GM19397 (cell line): ENCODE data around the gene SDCCAG8.

Experiments
- ATAC-seq: cut with Tn5 transposase; IDR thresholded peaks from one replicate; pipeline ENCODE4 v1.9.1; 2021; ENCODE audit warnings: mild to moderate bottlenecking, moderate library complexity; ENCODE audit not compliant: unreplicated experiment

Gene SDCCAG8

DNA sequence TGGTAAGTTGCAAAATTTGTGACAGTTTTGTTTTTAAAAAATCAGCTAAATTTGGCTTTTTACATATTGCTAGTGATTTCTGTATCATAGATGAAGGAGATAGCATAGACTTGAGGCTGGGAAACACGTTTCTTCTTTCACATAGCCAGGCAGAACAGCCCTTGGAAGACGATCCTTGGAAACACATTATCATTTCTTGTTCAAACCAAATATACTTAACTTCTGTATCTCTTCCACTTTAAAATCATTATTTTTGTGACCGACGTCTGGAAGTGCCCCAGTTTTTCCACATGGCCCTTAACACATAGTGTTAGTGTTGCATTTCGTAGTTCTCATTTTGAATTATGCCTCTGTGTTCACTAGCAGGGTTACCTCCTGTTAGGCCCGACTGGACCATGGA lies 193.5 kb downstream of the SDCCAG8 start:
- no peak for ATAC-seq

DNA sequence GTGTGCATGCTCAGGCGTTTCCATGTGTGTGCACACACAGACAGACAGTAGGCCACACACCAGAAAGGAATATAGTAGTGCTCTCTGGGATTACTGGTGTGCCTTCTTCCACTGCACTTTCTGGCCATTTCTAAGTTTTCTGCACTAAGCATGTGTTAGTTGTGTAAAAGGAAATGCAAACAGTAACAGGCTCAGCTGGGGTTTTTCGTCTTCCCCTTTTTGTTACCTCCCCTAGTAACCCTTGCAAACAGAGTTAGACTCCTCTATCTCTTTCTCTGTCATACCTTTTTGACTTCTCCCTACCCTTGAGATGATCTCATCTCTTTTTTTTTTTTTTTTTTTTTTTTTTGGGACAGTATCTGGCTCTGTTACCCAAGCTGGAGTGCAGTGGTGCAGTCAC lies 196.3 kb downstream of the SDCCAG8 start:
- no peak for ATAC-seq

DNA sequence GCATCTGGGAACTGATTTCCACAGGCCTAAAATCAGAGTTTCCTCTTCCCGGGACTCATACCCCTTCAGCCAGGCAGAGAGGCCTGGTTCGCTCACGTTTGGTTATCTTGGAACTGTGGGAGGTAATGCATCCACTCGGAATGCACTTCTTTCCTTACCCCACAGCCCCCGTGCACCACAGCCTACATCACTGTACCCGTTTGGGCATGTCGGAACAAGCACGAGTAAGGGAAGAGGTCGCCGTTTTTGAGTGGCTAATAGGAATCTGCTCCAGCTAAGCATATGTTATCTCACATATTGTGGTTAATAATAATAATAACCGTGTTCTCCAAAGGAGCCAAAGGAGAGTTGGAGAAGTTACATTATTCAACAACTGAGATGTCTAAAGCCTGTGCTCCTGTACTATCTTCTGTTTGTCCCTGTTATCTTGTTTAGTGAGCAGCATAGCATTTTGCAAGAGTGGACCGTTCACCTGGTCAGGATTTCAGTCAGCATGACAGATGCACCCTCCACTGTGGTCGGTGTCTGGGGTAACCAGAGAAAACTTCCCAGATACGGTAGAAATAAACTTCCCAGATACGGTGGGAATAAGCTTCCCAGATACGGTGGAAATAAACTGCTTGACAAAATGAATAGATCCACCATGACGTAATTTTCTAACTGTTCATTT lies 198.6 kb downstream of the SDCCAG8 start:
- ATAC-seq = no peak

DNA sequence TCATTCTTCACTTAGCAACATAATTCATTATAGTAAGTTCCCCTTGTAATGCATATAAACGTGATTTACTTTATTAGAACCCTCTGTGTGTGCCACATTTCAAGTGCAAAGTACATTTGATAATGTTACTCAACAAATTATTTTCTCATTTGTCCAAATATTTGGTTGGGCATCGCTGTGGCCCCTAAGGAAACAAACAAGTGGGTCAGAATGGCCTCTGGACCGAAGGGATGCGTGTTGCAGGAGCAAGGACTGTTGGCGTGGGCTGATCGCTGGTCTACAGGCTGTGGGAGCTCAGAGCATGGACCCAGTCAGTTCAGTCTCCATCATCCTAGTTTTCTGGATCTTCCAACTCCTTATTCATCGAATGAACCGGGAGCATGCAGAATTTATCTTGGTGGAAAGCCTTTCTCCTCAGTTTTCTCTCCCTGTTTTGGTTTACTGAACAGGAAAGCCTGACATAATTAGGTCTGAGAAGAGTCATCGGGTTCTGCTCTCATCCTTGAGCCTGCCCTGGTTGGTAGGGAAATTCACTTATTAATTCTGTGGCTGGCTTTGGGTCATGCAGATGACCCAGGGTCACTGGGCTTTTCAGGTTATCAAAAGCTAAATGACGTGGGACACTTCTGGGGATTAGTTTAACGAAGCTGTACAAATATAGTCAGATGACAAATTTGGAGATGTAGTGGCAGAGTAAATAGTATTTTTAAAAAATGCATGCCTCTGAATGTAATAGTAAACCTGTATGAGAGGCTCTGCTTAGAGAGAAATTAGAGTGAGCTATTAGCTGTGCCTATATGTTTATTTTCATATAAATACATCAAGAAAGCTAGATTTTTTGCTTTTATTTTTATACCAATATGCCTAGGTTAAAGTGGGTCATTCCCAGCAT lies 200.2 kb downstream of the SDCCAG8 start:
- no peak for ATAC-seq

DNA sequence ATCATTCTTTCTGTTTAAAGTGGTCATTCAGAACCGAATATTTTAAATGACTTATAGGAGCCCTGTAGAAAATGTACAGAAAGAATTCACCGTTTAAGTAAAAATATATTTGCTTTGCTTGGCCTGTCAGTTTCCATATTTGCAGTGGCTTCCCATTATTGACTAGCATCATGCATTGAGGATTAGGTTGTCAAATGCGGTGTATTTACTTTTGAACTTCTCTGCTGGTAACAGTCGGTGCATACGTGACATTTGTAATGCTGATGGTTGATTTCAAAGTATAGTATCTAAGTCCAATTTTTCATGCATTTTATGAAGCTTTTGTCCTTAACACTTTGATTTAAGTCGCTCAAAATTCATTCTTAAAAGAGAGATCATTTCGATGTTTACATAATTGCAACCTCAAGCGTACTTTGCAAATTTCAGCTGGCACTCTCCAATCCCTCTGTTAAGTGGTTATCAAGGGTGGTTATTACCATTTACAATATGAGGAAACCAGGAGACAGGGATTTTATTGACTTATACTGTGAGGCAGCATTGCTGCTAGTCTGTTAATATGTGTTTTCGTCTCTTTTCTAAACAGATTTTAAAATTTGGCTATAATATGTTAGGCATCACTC lies 201.6 kb downstream of the SDCCAG8 start:
- ATAC-seq = no peak

DNA sequence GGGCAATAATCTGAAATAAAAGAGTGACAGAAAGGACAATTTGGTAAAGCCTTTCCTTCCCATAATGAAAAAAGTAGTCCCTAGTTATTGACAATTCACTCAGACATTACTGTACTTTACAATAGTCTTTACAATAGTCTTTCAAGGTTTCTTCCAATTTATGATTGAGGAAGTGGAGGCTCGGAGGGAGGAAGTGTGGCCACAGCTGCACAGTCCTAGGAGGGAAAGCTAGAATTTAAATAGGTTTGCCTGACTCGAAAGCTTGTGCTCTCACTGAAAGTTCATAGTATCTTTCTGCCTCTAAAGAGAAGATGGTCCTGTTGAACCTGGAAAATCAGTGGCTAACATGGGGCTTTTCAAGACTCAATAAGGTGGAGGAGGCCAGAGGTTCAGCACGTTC lies 203.2 kb downstream of the SDCCAG8 start:
- ATAC-seq = no peak

DNA sequence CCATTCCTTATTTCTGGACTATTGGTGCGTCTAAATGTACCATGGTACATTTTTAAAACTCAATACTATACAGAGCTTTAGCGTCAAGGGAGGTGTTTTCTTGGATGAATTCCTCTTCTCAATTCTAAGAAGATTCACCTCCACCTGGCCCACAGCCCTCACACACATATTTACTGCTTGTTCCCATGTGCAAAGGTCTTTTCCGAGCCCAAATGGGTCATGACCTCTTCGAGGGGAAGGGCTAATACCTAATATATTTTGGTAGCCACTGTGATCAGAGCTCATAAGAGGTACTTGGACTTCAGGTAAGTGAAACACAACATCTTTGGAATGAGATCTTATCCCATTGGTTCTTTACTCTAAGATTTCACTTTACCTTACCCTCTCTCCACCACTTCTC lies 205.9 kb downstream of the SDCCAG8 start:
- no peak for ATAC-seq

DNA sequence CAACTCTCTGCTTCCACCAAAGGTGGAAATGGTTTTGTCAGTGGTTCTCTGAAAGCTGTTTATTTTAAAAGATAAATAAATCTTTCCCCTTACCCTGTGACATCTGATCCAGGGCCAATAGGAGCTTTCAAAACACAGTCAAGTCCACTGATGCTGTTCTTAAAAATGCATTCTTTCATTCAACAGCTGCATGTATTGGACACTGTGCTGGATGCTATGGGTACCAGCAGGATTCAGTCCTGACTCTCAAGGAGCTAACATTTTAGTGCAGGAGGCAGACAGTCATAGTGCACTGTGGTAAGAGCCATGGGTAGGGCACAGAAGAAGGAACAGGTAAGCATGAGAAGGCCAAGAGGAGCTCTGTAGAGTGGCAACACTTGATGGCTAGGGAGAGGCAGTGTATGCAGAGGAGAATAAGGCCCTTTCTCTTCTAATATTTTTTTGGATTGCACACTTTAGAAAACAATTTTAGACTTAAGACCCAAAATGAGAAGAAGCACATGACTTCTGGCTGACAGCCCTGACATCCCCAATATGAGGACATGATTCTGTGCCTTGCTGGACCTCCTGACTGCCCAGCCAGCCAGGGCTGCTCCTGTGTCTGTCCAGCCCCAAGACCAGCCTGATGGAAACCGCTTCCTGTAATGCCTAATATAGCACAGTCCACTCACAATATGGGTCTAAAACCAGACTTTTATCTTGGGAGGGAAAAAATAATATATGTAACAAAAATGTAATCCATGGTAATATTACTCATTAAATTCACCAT lies 207.3 kb downstream of the SDCCAG8 start:
- no peak for ATAC-seq

DNA sequence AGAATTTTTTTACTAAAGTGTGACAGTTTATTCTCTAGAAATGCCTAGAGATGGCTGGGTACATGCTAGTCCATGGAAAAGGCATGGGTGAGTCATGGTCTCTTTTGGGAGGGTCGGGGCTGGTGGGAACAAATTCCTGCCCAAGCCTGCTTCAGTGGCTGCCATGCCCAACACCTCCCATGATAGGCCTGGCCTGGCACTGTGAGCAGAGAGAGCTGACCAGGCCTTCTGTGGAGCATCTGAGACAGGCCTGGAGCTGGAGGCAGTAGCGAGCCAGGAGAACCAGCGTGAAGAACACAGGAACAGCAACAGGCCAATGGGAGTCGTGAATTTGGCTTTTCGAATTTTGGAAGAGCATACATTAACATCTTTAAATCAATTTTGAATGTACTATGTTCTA lies 209.2 kb downstream of the SDCCAG8 start:
- ATAC-seq = no peak

DNA sequence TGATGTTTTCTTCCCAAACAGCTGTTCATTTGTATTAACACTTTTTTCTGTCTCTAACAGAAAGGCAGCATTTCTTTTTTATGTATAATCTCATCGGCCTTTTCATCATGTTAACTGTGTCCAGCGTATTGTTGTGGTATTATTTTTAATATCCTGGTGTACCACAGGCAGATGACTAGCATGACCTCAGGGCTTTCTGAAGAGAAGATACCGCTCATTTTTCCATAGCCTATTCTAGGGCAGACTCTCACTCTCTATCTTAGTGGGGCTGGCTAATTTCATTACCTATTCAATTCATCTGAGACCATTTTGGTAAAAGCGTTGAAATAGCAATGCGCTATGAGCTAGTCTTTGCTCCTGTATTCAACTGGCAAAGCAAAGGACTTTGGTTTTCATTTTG lies 209.9 kb downstream of the SDCCAG8 start:
- no peak for ATAC-seq

DNA sequence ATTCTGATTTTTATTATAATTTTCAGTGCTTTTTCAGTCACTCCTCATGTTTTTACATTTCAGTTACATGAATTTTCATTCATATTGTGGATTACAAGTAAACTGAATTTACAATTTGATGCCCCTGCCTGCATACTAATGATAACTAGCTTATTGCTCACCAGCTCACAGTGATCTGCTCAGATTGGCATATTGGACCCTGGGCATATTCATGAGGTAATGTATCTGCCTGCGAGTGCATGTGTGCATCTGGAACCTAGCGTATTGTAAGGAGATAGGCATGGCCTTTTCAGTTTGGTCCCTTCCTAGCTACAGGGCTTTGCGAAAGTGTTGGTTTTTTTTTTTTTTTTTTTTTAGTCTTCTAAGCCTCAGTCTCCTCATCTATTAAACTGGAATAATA lies 213.7 kb downstream of the SDCCAG8 start:
- ATAC-seq = no peak

DNA sequence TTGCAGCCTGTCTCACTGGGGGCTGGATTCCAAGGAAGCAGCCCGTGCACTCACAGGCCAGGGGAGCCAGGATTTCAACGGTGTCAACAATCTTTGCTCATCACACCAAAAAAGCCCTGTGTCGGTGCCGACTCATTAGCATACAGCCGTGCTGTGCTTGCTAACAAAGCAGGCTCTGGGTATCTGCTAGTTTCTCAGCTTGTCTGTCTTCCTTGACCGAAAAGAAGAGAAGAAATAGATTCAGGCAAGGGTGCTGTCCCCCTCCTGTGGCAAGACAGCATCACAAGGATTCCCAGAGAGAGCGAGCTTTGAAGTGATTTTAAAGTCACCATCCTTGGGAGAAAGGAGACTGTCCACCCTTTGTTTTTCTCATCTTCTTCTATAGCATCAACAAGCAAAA lies 214.7 kb downstream of the SDCCAG8 start:
- no peak for ATAC-seq

DNA sequence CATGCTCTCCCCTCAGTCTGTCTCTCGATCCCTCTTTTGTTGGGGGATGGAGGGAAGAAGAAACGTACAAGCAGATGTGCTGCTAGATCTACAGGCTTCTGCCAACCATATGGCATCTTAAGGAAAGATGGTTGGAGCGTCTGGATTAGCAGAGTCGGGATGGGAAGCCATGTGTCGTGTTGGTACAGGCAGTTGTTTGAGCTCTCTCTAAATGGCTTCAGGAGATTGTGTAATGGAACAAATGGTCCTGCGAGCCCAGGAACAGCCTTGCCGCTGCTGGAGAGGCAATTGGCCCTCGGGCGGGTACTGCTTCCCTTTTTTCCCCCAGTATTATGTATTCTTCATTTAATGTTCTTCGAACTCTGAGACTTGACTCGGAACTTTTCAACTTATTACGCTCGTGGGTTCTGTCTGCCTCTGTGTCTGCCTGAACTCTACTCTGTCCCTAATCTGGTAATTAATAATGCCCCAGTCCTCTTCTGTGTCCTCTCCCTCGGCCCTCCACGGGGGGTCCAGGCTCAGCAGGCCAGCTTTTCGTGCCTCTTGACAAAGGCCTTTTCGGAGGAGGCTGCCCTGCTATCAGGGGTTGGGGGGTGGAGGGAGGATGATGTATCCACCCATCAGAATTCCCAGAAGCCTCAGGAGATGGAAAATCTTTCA lies 215.3 kb downstream of the SDCCAG8 start:
- no peak for ATAC-seq

DNA sequence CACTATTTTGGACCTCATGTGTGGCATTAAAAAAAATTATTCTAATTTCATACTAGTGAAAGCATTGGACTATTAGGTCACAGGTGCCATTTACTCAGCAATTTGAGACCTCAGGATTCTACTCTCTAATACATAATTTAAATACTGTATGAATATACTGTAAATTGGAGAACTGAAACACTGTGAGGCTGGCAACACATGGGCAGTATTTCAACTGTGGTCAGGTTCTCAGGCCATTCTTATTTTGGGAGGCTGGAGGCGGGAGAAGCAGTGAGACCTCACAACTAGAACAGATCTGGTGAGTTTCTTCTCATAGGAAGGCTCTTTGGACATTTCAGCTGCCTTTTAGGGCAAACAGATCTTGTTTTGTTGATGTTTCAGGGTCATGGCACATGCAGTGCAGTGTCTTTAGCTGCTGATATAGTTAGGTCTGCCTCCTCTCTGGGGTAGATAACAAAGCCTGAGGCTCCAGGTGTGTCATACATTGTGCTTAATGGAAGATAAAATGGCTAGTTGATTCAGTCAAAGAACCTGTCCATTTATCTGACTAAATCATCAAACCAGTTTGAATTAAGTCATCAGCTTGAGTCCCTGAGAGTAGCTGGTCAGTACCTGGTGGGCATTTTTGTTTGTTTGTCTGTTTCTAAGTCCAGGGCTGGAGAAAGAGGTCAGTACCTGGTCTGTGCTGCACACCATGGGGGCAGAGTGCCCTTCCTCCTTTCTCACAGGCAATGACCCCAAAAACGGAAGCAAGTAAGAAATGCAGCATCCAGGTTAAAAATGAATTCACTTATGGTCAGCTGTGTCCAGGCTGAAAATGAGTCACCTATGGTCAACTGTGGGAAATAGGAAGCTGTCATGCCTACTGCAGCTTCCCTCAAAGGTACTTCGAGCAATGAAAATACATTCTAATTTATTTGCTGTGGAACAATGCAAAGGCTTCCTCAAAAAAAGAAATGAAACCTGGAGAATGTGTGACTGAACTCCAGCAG lies 216.2 kb downstream of the SDCCAG8 start:
- ATAC-seq = peak; percentile 64

DNA sequence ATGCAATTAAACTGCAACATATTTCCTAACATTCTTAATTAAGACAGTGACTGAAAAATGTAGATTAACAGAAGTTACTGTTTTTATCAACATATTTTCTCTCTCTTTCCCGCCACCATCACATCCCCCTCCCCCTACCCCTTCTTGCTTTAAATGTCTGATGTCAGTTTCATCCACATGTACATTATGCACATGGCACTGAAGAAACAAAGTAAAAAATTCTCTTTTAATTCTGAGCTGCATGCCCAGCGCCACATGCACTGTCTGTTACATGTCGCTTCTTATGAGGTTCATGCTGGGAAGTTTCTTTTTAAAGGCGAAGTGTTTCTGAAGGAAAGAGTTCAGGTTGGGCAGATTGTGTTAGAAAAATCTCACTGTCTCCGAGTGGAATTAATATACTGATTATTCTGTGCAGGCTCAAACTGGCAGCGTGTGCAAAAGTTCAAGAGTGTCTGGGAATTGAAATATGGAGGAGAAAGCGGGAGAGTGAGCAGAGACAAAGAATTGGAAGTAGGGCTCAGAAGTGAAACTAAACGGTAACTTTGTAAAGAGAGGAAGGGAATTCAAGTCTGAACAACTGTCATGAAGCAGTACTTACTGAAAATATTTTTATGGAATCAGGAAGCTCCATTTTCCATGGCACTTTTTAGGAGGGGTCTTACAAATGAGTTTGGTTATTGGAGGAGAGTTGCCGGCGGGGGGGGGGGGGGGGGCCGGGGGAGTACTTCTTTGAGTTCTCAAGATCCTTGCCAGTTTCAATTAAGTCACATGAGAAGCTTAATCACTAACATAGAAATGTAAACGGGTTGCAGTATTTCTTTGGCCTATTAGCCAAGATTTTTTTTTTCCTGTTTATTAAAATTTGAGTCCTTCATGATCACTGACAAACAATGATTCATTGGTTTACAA lies 217.6 kb downstream of the SDCCAG8 start:
- ATAC-seq = no peak

DNA sequence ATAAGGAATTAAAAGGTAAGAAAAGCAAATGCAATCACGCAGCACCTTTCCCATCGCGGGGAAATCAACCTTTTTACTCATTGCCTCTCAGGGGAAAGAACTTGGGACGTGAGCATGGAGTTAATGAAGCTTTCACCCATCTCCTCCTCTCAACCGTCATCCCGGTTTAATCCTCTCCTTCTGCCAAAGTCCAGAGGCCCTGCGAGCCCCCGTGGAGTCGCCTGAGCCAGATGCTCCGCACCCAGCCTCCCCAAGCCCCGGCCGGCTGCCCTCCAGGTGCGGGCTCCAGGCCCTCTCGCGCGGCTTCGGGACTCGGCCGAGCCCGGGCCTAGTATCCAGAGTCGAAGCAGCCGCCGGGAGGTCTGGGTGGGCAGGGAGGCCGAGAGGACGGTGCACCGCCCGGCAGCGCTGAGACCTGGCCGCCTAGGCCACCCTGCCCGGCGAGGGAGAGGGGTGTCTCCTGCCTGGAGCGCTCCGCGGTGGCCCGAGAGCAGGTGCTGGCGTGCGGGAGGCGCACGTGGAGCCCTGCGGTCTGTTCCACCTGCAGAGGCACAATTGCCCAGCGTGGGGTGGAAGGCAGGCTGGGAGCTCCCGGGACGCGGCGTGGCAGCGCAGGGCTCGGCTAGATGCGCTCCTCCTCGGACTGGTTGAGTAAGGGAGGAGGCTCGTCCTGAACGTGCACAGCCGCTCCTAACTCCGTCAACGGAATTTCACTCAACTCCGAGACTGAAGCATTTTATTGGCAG lies 218.5 kb downstream of the SDCCAG8 start:
- ATAC-seq = no peak

DNA sequence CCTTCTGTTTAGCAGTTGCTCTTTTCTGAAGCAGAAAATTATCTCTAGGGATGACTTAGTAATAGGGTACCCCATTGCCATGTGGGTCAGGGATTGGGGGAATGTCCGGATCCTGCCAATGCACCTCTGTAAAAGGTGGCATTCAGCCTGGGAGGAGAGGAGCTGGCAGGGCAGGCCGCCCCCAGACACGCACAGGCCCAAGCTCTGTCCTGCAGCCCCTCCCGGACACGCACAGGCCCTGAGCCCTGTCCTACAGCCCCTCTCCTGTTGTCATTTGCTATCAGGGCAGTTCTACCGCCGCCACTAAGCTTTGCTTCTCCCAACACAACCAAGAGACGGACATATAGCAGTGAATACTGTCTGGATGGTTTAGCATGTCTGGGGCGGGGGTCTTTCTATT lies 219.1 kb downstream of the SDCCAG8 start:
- no peak for ATAC-seq

DNA sequence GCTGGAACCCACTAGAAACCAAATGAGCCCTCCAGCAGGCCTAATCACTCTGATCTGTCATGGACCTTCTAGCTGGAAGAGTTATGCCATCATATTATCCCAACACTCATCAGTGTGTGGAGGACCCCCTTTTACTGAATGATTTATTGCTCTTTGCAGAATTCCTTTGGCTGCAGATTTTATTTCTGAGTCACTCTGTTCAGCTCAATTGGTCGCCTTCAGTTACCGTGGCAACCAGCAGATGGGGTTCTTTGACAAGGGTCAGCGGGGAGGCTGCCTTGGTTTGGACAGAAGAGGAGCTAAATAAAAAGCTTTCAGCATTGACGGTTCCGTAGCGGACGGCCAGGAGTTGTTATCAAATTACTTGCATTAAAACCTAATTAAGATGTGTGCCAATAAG lies 220.1 kb downstream of the SDCCAG8 start:
- no peak for ATAC-seq
